ENCODE results near the gene FRRS1.

FRRS1 gene

DNA sequence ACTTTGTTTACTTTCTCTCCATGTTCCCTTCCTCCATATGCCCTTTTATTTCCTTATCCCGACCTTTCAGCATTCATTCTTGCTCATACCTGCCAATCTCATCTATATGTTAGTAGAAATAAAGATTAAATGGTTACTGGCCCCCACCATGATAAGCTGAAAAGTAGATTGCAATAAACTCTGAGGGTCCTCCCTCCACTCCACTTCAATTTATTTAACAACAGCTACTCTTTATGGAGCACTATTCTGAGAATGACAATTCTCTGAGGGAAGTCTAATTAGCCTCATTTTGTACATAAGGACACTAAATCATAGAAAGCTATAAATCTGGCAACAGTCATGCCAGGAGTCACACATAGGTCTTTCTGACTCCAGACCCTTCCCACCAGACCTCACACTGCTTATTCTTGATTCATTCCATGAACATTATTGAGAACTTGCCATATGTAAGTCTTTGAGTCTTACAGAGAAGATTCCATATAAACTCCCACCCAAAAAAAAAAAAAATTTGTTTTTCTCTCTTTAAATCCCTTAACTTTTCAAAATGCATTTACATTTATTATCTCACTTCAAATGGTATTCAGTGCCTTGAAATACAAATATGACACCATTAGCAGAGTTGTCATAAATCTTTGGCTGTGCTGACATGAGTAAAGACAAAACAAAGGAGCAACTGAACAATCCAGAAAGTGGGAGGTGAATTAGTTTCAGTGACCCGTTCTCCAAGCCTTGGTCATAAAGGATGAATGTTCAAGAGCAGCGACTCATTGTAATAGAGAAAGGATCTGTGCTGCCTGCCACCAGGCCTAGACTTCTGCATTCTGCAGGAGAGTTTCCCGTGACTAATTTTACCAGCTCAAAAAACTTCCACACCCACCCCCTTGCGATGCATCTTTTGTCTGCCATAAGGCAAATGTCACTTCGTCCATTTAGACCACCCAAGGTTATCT, 92.0 kb downstream of the FRRS1 start:
- no peak for DNase-seq

DNA sequence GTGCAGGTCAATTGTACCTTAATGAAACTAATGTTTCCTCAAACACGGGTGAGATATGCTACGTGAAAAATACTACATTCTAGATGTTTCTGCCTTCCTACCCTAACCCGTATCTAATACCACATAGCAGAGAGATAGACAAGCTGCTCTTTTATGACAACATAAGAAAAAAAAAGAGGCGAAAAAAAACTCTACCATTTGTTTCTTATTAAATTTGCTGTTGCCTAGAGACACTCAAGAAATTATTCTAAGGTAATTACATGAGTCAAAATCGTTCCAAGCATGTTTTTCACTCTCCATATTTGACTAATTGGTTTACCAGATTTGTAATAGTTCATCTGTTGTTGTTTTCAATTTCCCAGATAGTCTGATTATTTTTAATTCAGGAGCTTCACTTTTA, 93.1 kb downstream of the FRRS1 start:
- DNase-seq: no peak

- no peak for DNase-seq
These were observed 93.8 kb downstream of the FRRS1 start for GRCh38 chr1:99672530-99673213.

DNA sequence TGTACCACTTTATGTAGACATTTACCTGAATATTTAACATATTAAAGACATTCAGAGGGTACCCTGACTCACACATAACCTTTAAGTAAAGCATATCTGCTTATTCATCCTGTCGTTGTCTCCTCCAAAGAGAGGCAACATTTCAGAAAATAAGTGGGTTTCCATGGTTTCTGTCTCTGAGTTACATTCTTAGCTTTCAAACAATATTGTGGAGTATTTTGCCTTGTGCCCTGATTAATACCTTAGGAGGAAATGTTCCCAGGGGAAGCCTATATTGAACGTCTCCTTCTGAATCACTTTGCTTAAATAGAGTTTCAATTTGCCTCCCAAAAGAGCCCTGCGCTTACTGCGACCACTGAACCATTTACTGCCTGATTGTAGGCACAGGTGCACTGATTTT, 94.4 kb downstream of the FRRS1 start:
- no peak for DNase-seq

DNA sequence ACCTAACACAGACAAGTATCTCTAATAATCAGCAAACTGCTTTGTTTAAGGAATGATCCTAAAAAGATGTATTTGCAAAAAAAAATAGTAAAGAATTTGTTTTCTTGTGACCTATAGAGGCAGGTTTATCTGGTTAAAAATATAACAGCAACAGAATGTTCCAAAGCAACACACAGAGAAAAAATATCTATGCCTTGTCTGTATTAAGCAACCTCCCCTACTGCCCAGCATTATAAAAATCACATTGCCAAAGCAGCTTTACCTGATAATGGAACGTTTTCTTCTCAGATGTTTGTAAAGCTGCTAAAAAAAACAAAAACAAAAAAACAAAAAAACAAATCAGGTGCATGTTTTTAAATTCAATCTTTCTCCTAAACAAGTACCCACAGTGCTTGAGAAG, 95.9 kb downstream of the FRRS1 start:
- no peak for DNase-seq

DNA sequence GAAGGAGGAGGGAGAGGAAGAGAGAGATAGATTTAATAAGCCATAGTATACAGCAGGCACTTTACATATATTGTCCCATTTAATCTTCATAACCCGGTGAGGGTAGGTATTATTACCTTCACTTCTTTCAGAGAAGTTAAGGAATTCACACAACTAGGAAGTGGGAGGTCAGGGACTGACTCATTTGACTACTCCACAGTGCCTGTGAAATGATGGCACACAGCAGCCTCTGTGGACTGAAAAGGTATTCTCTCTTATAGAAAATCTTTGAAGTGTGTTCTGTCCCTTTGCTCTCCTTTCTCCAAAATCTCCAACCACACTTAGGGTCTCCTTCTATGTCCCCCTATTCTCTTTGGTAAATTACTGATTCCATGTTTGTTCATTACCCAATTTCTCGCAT, 96.6 kb downstream of the FRRS1 start:
- no peak for DNase-seq

DNA sequence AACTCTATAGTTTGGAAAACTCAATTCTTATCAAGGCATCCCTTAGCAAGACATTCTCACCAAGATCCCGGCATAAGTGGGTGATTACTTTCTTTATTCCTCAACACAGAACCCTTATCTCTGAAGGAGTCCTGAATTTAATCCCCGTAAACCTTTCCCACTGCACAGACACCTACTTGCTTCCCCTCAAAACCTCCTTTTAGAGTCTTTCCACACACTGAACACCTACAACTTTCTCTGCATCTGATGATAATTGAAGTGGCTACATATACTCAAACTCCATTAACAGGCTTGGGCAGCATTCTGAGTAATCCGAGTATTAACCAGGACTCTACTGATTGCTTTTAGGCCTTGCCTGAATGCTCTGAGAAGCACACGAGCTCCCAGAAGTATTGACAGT, 97.1 kb downstream of the FRRS1 start:
- DNase-seq: no peak

DNA sequence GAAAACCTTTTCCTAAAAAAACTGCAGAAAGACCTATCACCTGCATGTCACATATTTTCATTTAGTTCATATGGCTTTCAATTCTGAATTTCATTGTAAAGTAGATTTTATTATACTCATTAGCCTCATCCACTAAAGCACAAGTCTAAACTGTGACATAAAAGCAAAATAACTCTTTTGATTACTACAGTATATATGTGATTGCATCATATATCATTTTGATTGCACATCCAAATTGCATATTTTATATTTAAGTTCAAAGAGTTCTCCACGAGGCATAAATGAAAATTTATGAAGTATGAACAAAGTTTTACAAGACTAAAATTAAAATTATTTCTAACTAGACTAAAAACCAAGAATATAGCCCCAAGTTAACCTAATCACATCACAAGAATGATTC, 101.2 kb downstream of the FRRS1 start:
- DNase-seq: no peak

DNA sequence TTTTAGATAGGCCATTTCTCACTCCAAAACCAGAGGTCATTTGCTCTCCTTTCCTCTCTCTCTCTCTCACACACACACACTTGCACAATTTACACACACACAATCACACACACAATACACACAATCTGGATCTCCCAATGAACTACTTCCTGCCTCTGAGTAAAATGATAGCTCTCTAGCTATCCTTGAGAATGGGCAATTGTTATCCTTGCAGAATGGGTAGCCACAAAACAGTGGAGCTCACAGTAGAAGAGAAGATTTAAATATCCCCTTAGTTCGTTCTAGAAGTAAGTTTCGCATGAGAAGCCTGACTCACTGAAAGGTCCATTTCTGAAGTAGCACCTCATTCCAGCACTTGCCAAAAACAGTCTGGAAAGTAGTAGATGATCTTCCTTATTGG, 102.9 kb downstream of the FRRS1 start:
- DNase-seq: no peak

DNA sequence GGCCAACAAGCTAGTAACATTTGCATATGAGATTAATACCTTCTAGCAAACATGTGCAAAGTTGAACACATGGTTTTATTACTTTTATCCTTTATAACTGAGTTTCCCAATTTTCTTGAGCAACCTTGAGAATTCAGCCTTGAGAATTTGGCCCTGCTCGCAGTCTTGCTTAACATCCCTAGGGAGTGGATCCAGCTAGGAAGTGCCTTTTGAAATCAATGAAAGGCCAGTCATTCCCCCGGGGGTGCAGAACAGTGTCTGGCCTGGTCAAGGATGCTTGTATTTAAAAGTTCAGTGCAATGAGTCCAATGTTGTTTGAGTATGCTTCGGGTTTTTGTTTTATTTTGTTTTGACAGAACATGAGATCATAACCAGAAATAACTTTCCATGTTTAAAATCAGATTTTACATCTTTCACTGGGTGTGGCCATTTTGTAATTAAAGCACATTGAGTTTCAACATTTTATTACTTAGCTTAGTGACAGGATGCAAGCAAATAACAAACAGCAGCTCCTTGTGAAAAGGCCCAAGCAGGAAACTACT, 103.8 kb downstream of the FRRS1 start:
- DNase-seq: no peak

GRCh38 chr1:99661780-99662179, 104.7 kb downstream of the FRRS1 start:
- peak in 1 of 2 experiments; percentile 1 for DNase-seq

DNA sequence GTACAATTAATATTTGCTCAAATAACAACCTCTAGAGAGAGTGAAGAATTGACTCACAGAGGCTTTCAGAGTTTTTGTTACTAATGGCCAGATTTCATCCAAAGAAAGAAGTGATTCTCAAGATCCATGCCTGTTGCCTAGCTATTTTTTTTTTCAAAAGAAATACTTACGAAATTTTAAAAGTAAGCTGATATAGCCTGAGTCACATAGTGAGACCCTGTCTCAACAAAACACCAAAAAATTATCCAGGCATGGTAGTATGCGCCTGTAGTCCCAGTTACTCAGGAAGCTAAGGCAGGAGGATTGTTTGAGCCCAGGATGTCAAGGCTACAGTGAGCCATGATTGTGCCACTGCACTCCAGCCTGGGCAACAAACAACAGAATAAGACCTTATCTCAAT, 105.9 kb downstream of the FRRS1 start:
- DNase-seq: no peak

DNA sequence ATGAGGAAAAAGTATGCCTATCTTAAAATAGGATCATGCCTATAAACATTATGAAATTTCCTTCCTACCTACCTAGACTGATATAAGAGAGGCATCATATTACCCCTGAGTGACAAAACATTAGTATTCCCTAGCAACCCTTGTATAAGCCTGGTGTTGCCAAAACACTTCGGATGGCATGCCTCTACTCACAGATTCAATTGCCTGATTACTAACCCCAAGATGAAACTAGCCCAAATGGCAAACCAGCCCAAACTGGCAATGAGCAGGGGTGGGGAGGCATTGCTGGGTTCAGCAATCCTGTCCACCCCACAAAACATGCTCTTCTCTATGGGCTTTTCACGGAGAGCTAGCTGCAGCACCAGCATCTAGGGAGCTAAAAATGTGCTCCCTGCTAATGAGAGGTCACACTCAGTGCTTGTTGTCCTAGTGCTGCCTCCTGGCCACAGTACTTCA, 106.7 kb downstream of the FRRS1 start:
- DNase-seq: no peak
